ENCODE data around the gene RDH13.

- TF ChIP-seq CTCF (conservative IDR thresholded peaks at IDR 0.05; ENCODE audit: low read depth in 2 of 2) (no peak), POLR2AphosphoS5 (IDR thresholded peaks at IDR 0.05; ENCODE audit: low read depth) (no peak), REST (IDR thresholded peaks at IDR 0.05; ENCODE audit: unreplicated experiment) (no peak), EZH2 (IDR thresholded peaks at IDR 0.05; ENCODE audit: low read depth, unreplicated experiment) (no peak), EZH2phosphoT487 (IDR thresholded peaks at IDR 0.05; ENCODE audit: unreplicated experiment) (no peak), NANOG (IDR thresholded peaks at IDR 0.05; ENCODE audit: borderline replicate concordance) (no peak), JUNB (IDR thresholded peaks at IDR 0.05; ENCODE audit: unreplicated experiment) (no peak), ZNF331 (CRISPR knock-in tag; IDR thresholded peaks at IDR 0.05; ENCODE audit: low read depth) (no peak), CREB1 (CRISPR knock-in tag; IDR thresholded peaks at IDR 0.05; ENCODE audit: low read depth) (no peak), ZNF114 (CRISPR knock-in tag; IDR thresholded peaks at IDR 0.05) (no peak), STAT1 (IDR thresholded peaks at IDR 0.05; ENCODE audit: unreplicated experiment) (no peak), ETS1 (IDR thresholded peaks at IDR 0.05) (no peak)
These were observed 7.6 kb upstream of the RDH13 start for GRCh38 chr19:55070466-55071128.
